CD4-positive, alpha-beta T cell treated with Interleukin-6 for 4 hours (primary cell): ENCODE results near the gene PUDP.

Source experiments
- DNase-seq: peaks from one replicate; pipeline ENCODE4 v3.0.0-alpha.2; 2020; ENCODE audit warnings: mixed read lengths

The PUDP gene

GRCh38 chrX:7146703-7147412 lies 1.1 kb downstream of the PUDP start:
- DNase-seq = peak; percentile 30

DNA sequence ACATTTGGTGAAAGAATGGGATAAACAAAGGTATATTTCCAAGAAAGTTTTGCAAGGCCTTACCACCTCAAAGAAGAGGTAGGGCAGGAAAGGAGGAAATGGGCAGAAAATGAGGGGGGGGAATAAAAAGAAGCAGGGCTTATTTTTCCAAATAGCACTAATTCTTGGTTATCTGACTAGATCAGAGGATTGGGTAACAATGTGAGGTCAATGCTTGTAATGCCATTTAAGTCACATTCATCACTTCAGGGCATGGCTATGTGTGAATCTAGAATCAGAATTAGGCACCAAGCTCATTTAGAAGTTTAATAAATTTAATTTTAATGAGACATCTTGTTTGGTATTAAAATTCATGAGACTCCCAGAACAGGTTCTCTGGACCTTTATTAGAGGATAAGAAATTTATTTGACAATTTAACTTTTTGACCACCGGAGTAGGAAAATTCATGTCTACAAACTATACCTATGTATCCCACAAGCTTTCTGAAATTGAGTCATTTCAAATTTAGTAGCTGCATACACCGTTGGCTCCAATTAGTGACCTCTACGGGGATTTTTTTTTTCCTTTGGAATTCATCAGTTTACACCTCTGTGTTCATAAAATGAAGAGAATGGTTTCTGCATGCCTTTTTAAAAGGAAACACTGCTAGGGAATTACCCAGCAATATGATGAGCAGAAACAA lies 1.8 kb downstream of the PUDP start:
- no peak for DNase-seq

- DNase-seq = no peak
These were observed 2.5 kb downstream of the PUDP start for GRCh38 chrX:7145454-7145853.

DNA sequence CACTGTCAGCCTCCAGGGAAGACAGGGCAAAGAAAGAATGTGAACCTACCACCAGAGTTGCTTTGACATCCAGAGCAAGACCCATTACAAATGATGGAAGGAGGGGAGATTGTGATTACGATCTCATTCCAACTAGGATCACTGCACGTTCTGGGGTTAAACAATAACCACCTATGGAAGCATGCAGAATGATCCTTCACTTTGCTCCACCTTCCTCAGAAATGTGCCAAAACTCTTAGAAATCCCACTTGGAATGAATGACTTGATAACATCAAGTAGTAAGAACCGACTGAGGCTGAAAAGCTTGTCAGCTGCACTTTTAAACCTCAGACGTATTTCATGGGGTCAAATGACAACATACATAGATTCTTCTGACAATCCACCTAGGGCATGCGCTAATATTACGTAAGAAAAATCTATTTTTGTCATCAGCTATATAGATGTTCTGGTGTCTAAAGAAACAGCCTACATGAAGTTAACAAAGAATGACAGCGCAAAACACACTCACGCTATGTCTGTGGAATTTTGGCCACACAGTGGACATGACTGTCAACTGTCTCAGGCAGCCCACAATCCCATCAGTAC lies 3.9 kb downstream of the PUDP start:
- DNase-seq = no peak

GRCh38 chrX:7143076-7143475 lies 4.9 kb downstream of the PUDP start:
- no peak for DNase-seq

DNA sequence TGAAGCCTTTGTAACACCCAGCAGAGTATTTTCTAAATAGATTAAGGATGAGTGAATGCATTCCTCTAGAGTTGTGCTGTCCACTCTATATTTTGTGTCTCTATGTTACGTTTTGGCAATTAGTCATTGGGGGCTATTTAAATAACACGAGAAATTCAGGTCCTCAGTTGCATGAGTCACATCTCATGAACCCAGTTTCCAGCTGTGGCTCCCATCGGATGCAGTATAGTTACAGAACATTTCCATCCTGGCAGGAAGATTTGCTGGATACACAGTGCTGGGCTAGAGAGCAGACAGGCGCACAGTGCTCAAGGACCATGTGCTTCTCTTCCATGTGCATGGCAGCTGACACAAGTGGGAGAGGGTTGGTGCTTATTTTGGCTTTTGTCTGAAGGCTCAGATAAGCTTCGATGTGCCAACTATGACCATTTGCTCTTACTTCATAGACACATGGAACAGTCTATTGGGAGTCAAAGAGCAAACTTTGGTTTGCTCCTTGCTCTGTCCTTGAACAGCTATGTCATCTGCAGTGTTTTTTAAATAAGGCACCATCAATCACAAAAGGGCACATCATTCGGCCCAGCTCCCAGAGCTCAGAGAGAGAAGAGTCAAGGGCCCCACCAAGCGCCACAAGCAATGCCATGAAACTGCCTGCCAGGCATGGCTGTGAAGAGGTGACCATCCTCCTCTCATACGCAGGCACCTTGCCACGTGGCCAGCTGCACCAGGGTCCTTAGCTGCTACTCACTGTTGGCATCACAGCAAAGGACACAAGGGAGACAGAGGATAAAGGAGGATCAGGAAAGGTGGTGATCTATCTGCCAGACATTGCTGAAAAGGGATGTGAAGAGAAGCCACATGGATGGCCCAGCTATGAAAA lies 8.5 kb downstream of the PUDP start:
- no peak for DNase-seq

DNA sequence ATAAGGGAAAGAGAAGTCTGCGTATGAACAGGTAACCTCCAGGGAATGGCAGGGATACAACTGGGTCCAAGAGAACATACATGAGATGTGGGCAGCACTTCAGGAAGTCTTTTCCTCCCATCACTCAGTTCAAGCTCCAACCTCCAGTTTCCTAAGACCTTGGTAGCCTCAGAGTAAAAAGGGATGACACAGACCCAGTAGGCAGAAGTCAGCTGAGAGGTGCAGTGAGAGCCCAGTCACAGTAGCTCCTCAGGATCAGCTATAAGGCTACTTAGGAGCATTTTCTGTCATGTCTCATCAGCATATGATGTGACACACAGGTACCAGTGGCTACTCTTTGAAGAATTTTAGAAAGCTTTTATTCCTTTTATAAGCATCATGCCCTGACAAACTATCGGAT lies 13.0 kb downstream of the PUDP start:
- no peak for DNase-seq

- DNase-seq = no peak
These were observed 14.9 kb downstream of the PUDP start for GRCh38 chrX:7133050-7133440.

DNA sequence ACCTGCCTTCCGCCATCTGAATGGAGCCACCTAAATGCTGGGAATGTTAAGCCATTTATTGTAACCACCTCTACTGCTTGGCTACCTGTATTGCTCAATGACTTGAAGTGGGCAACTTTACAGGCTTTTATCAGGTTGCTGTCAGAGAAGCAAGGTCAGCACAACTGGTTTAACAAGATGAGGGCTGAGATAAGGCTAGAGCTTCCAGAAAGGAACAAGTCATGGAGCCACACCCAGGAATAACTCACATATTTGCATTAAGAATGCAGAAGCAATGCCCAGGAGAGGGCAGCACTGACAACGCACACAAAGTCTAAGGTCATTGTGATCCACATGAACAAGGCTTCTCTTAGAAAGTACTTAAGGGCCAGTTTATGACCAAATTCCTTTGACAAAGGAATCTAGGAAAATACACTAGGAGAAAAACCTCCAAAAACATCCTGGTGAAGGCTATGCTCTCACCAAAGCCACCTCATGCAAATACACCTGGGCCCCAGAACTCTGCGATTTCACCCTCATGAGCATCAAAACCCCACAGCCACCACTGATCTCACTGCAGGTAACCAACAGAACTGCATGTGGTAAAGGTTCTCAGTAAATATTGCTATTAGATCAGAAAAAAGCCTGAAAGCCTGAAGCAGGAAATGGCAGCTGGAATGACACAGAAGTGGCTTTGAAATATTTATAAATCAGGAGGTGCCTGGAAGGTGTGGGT lies 15.5 kb downstream of the PUDP start:
- DNase-seq = peak; percentile 44

- no peak for DNase-seq
These were observed 16.3 kb downstream of the PUDP start for GRCh38 chrX:7131621-7132020.

DNA sequence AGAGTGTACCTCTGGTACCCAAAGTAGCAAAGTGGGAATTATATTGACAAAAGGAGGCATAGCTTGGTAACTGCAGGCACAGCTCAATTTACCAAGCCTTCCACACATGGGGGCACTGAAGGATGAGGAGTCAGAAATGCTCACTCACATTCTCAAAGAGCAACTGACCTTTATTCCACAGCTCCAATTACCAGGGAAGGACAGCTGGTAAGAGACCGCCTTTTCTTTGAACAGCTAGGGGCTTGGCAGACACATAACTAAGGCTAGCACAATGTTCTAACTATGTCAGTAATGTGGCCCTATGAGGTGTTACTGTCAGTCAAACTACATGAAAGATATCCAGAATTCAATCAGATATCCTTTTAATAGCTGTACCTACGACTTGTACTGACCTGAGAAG lies 20.9 kb downstream of the PUDP start:
- DNase-seq = no peak

GRCh38 chrX:7120878-7121219 lies 27.1 kb downstream of the PUDP start:
- DNase-seq = no peak

GRCh38 chrX:7119950-7120877 lies 27.7 kb downstream of the PUDP start:
- no peak for DNase-seq

GRCh38 chrX:7117587-7117986 lies 30.4 kb downstream of the PUDP start:
- DNase-seq = no peak

DNA sequence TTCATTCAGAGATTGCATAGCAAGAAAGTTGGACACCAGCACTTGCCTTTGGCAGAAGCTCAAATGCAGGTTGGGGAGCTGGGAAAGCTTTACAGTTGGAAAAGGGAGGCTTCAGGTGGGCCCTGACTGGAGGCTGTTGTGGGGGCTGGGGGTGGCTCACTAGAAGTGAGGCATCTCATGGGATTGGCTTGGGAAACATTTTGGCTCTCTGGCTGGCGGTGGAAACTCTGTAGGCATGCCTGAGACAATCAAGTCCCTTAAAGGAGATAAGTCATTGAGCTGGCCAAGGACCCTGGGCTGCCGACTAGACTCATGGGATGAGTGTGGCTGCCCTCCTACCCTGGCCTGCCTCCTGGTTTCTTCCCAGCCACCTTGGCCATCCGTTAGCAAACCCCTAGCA lies 31.9 kb downstream of the PUDP start:
- DNase-seq = no peak

DNA sequence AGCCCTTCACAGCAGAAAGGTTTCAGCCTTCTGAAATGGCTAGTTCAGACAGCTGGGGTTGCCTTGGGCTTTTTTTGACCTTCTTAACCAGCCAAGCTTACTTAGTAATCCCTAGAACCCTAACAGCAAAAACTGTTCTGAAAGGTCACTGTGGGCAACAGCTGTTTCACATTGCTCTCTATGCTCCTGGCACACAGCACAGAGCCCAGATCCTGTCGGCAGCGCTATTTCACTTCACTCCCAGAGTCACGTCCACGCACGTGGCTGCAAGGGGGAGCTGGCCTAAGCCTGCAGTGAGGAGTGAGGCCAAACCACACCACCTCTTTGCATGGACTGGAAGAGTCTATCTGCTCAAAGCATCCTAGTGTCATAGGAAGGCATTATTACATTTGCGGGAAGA lies 32.4 kb downstream of the PUDP start:
- DNase-seq = no peak

- DNase-seq = no peak
These were observed 35.9 kb downstream of the PUDP start for GRCh38 chrX:7112071-7112470.

GRCh38 chrX:7111518-7111917 lies 36.4 kb downstream of the PUDP start:
- DNase-seq = no peak

DNA sequence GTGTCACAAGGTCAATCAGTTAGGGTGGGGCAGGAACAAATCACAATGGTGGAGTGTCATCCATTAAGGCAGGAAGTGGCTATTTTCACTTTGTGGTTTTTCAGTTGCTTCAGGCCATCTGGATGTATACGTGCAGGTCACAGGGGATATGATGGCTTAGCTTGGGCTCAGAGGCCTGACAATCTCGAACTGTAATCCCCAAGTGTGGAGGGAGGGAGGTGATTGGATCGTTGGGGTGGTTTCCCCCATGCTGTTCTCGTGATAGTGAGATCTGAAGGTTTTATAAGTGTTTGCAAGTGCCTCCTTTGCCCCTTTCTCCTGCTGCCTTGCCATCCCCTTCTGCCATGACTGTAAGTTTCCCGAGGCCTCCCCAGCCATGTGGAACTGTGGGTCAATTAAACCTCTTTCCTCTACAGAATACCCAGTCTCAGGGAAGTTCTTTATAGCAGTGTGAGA lies 37.1 kb downstream of the PUDP start:
- no peak for DNase-seq

DNA sequence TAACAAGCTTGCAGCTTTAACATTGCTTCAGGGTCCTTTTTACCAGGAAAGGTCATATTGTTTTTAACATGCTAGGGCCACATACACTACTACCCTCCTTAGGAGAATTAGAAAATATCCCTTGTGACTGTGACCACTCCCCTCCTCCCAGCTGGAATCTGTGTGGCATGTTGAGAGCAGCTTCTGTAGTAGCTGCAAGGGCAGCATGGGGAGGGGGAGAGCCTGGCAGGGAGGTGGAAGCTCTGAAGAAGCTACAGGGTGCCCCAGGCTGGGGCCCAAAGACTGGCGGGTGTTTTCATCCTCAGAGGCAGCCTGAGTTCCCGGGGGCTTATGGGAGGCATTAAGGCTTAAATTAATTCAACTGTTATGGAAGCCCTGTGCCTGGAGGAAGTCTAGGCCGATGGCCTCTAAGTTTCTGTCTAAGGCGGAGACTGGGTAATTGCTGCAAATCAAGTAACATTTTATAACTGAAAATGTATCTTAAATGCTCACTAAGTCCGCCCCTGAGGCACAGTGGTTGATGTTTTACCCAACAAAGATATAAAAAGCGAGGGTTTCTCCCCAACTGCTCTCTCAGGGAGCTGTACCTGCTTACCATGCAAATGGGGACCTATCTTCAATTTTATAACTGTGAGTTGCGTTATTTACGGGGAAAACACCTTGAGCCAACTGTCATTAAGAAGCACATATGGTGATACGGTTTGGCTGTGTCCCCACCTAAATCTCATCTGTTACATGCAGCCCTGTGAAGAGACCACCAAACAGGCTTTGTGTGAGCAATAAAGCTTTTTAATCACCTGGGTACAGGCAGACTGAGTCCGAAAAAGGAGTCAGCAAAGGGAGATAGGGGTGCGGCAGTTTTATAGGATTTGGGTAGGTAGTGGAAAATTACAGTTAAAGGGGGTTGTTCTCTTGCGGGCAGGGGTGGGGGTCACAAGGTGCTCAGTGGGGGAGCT lies 37.8 kb downstream of the PUDP start:
- DNase-seq = no peak
